PFSK-1 (cell line): Measurements from ENCODE around the gene RPS6KC1.

Experiments used
- POLR2AphosphoS5 ChIP-seq: IDR thresholded peaks from 2 replicates; pipeline ENCODE4 v1.6.1; 2012; ENCODE audit warnings: low read depth, mild to moderate bottlenecking, control low read depth, low read length, moderate library complexity
- SIN3A ChIP-seq: IDR thresholded peaks from 2 replicates; pipeline ENCODE4 v1.6.1; 2012; ENCODE audit warnings: mild to moderate bottlenecking, low read length, moderate library complexity, borderline replicate concordance; ENCODE audit not compliant: insufficient read depth
- TAF1 ChIP-seq: IDR thresholded peaks from 2 replicates; pipeline ENCODE4 v1.6.1; 2012; ENCODE audit warnings: low read length, control low read depth, borderline replicate concordance; ENCODE audit not compliant: insufficient read depth

GRCh38 chr1:213264531-213264930 is 213.5 kb downstream of the RPS6KC1 start:
- TF ChIP-seq POLR2AphosphoS5 (no peak), TAF1 (no peak), SIN3A (no peak)
